Activated CD4-positive, alpha-beta T cell treated with anti-CD3 and anti-CD28 coated beads, Interleukin-2, amount 50 U/mL, for 48 hours (primary cell): ENCODE data around the gene DNAH14.
A peak's percentile ranks its signal among the peaks of the same experiment; 100 is the strongest.
"Not testable (repeated sequence)": the region's sequence is repeated elsewhere in the genome, so short reads cannot be mapped to it uniquely, and the experiment has no call there.

ENCODE experiments used
- DNase-seq, 2 experiments: peaks; one replicate each; pipeline ENCODE4 v3.0.0-alpha.2; 2020

The DNAH14 gene

GRCh38 chr1:225277445-225277844 is 348.0 kb downstream of the DNAH14 start:
- DNase-seq = no peak

GRCh38 chr1:225280563-225280962 is 351.1 kb downstream of the DNAH14 start:
- DNase-seq = no peak

DNA sequence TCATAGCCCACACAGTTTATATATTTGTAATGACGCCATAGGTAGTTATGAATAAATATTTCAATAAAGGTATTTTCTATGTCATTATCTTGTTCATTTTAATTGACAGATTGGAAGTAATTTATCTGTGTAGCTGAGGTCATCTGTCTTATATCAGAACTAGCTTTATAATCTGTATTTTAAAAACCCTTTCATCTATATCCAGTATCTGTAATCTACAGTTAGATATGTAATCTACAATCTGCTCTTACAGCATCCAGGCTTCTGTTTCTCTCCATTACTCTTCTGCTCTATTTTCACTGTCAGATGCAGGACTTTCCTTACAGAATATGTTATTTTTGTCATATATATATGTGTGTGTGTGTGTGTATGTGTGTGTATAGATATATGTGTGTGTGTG is 360.8 kb downstream of the DNAH14 start:
- DNase-seq = no peak

- no peak for DNase-seq
These were observed 370.1 kb downstream of the DNAH14 start for GRCh38 chr1:225299624-225300023.

- DNase-seq = no peak
These were observed 370.9 kb downstream of the DNAH14 start for GRCh38 chr1:225300381-225300780.

- DNase-seq = no peak
These were observed 375.5 kb downstream of the DNAH14 start for GRCh38 chr1:225304996-225305395.

DNA sequence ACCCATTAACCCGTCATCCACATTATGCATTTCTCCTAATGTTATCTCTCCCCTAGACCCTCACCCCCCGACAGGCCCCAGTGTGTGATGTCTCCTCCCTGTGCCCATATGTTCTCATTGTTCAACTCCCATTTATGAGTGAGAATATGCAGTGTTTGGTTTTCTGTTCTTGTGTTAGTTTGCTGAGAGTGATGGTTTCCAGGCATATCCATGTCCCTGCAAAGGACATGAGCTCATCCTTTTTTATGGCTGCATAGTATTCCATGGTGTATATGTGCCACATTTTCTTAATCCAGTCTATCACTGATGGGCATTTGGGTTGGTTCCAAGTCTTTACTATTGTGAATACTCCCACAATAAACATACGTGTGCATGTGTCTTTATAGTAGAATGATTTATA is 381.1 kb downstream of the DNAH14 start:
- DNase-seq = not testable (repeated sequence)

DNA sequence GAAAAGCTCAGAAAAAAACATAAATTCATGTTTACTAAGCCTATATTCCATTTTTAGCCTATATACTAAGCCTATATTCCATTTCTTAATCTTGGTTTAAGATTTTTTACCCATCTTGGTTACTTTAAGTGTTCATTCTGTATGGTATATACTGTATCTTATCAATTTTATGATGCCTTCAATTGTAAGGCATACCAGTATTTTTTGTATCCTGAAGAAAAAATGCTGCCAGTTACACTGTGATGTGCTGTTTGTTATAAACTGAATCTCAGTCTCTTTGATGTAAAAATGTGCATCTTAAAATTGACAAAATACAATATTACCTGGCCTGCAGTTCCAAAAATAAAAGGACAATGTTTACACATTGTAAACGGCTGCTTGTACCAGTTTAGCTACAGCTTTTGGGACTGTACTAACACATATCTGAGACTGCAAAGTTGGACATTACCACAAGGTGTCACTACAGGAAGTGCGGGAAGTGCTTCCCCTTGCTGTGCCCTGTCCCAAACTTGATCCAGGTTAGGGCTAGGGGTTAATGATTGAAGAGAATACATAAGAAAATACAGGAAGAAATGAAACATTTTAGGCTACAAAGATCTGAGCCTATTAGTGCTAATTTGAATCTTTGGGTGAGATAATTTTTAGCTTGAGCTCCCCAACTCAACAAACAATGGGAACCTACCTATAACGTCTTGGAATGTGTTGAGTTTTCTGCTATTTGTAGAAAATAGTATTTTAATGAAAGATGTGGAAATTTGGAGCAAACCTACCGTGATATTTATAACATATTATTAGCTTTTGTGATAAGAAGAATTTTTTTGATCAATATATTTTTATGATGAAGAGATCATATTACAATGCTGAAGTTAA is 389.5 kb downstream of the DNAH14 start:
- DNase-seq = peak in 1 of 2 experiments; percentile 7

DNA sequence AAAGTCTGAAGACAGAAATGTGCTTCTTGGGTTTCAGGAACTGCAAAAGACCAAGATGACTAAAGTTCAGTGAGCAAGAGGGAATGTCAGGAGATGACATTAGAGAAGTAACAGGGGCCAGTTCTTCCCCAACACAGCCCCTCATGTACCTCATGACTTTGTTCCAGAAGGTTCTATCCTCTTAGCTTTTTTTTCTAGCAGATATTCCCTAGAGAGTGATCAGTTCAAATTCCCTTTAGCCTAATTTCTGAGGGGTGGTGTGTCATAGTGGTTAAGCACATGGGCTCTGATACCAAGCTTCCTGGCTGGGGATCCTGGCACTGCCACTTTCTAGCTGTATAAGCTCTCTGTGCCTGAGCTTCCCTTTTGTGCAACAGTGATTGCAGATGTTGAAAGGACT is 390.4 kb downstream of the DNAH14 start:
- DNase-seq = no peak

- DNase-seq = no peak
These were observed 392.3 kb downstream of the DNAH14 start for GRCh38 chr1:225321784-225322183.

DNA sequence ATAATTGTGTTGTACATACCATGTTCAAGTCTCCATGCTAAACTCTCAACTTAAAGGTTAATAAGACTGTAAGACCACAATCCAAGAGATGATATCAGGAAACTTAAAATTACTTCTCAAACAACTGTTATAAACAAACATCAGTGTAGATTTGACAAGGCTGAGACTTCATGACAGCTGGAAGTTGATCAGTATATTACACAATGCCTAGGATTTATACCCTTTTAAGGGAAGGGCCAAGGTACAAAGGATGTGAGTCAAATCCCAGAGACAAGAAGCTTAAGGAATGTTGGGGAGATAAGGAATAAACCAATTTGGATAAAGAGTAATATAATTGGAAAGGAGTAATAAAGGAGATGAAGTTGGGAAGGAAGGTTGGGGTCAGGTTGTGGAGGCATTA is 399.6 kb downstream of the DNAH14 start:
- no peak for DNase-seq

DNA sequence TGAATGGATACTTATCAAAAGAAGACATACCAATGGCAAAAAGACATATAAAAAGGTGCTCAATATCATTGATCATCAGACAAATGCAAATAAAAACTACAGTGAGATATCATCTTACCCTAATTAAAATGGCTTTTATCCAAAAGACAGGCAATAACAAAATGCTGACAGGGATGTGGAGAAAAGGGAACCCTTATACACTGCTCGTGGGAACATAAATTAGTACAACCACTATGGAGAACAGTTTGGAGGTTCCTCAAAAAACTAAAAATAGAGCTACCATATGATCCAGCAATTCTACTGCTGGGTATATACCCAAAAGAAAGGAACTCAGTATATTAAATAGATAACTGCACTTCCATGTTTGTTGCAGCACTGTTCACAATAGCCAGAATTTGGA is 400.5 kb downstream of the DNAH14 start:
- not testable (repeated sequence) for DNase-seq

GRCh38 chr1:225332686-225333085 is 403.2 kb downstream of the DNAH14 start:
- DNase-seq = no peak

DNA sequence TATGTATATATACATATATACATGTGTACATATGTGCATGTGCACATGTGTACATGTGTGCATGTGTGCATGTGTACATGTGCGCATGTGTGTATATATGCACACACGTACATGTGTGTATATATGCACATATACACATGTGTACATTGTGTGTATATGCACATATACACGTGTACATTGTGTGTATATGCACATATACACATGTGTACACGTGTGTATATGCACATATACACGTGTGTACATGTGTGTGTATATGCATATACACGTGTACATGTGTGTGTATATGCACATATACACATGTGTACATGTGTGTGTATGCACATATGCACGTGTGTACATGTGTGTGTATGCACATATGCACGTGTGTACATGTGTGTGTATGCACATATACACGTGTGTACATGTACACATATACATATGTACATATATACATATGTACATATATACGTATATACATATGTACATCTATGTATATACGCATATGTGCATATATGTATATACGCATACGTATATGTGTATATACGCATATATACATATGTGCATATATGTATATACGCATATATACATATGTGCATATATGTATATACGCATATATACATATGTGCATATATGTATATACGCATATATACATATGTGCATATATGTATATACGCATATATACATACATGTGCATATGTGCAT is 405.8 kb downstream of the DNAH14 start:
- not testable (repeated sequence) for DNase-seq

DNA sequence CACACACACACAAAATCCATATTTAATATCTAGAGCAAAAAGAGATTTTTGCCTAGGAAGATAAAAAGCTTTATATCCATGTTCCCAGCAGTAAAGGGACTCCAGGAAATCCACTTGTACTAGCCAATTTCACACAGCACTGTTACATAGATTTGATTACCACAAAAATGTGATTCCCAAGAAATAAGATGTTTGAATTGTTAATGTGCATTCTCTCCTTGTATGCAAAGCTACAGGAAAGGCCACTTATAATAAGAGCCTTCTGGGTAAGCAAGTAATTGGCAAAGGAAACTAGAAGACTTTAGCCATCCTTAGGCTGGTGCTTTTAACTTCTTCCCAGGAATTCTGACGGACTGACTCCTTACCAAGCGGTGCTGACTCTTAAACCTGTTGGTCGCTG is 409.1 kb downstream of the DNAH14 start:
- DNase-seq = no peak

- no peak for DNase-seq
These were observed 412.2 kb downstream of the DNAH14 start for GRCh38 chr1:225341642-225342041.

- no peak for DNase-seq
These were observed 413.2 kb downstream of the DNAH14 start for GRCh38 chr1:225342695-225343094.

- no peak for DNase-seq
These were observed 414.1 kb downstream of the DNAH14 start for GRCh38 chr1:225343618-225344017.

DNA sequence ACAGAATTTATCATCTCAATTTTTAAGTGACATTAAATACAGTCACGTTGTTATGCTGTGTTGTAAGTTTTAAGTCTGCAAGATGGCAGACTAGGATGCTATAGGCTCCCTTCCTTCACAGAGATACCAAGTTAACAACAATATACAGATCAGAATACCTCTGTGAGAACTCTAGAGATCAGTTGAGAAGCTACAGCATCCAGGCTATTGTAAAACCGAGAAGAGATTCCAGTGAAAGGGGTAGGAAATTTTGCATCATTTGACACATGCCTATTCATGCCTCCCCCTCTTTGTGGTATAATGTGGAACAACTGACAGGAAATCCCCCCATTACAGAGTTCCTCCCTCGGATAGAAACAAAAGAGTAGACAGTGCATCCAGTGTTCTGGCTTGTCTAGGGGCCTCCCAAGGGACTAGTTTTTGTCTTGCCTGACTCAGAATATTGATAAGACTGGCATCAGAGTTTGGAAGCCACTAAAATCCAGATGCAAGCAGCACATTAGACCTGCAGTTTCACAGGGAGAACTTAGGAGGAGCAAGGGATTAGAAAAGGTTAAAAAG is 417.7 kb downstream of the DNAH14 start:
- DNase-seq = no peak

DNA sequence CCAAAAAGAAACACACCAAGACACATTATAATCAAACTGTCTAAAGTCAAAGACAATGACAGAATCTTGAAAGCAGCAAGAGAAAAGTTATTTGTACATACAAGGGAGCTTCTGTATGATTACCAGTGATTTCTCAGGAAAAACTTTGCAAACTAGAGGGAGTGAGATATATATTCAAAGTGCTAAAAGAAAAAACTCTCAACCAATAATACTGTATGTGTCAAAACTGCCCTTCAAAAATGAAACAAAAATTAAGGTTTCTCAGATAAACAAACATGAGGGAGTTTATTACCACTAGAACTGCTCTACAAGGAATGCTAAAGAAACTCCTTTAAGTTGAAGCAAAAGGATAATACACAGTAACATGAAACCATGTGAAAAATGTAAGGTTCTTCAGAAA is 418.9 kb downstream of the DNAH14 start:
- DNase-seq = no peak

- no peak for DNase-seq
These were observed 420.4 kb downstream of the DNAH14 start for GRCh38 chr1:225349826-225350225.

- DNase-seq = no peak
These were observed 421.4 kb downstream of the DNAH14 start for GRCh38 chr1:225350872-225351271.

- DNase-seq = no peak
These were observed 425.4 kb downstream of the DNAH14 start for GRCh38 chr1:225354906-225355305.

DNA sequence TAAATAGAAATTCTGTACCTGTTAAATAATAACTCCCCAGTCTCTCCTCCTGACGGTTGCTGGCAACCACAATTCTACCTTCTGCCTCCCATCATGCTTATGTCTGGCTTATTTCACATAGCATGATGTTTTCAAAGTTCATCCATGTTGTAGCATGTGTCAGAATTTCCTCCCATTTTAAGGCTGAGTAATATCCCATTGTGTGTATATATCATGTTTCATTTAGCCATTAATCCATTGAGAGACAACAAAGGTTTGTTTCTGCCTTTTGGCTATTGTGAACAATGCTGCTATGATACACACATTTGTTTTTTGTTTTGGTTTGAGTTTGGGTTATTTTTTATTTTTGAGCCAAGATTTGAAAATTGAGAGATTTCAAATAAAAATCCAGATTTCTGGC is 426.4 kb downstream of the DNAH14 start:
- no peak for DNase-seq
